Stimulated activated CD4-positive, alpha-beta T cell treated with anti-CD3 and anti-CD28 coated beads, Interleukin-4, amount 100 ng/mL, for 4 hours (primary cell): ENCODE results near the gene RRAS.

Experiments used
- DNase-seq, 2 experiments: peaks; one replicate each; pipeline ENCODE4 v3.0.0-alpha.2; 2020

RRAS gene

GRCh38 chr19:49593233-49594113 is 46.5 kb downstream of the RRAS start:
- DNase-seq, result peak; percentile 92

- no peak for DNase-seq
These were observed 47.3 kb downstream of the RRAS start for GRCh38 chr19:49592486-49593232.

- peak; percentile 30 to 40 for DNase-seq
These were observed 48.0 kb downstream of the RRAS start for GRCh38 chr19:49591731-49592485.

GRCh38 chr19:49590971-49591730 is 48.8 kb downstream of the RRAS start, which contains the start of gene PRR12:
PRR12 (plus strand) TSS chr19:49591182; CDS start chr19:49591655, 473 bp downstream.
- peak; percentile 70 to 75 for DNase-seq

- peak; percentile 88 to 91 for DNase-seq
These were observed 49.6 kb downstream of the RRAS start for GRCh38 chr19:49590071-49590970.

- no peak for DNase-seq
These were observed 50.4 kb downstream of the RRAS start for GRCh38 chr19:49589502-49589905.

- DNase-seq, result peak in 1 of 2 experiments; percentile 44
These were observed 51.4 kb downstream of the RRAS start for GRCh38 chr19:49588365-49589122.

GRCh38 chr19:49587227-49587626 is 52.7 kb downstream of the RRAS start:
- DNase-seq, result no peak
